CD1c-positive myeloid dendritic cell (primary cell): ENCODE data around the gene OR10G7.

Experiments used
- DNase-seq: peaks from one replicate; pipeline ENCODE4 v3.0.0-alpha.2; 2016; ENCODE audit errors: extremely low spot score

The OR10G7 gene

GRCh38 chr11:124041254-124041653 is at the start of gene OR10G7:
OR10G7 (minus strand) TSS chr11:124041325; CDS start chr11:124039001, 2,324 bp downstream.
- DNase-seq, result no peak

GRCh38 chr11:124085997-124086846 is 45.1 kb upstream of the OR10G7 start:
- DNase-seq, result no peak

GRCh38 chr11:124085583-124085982 is 44.5 kb upstream of the OR10G7 start:
- DNase-seq, result no peak

GRCh38 chr11:124082371-124082770 is 41.2 kb upstream of the OR10G7 start:
- DNase-seq, result no peak

- no peak for DNase-seq
Measured at GRCh38 chr11:124081483-124081882, 40.4 kb upstream of the OR10G7 start.

DNA sequence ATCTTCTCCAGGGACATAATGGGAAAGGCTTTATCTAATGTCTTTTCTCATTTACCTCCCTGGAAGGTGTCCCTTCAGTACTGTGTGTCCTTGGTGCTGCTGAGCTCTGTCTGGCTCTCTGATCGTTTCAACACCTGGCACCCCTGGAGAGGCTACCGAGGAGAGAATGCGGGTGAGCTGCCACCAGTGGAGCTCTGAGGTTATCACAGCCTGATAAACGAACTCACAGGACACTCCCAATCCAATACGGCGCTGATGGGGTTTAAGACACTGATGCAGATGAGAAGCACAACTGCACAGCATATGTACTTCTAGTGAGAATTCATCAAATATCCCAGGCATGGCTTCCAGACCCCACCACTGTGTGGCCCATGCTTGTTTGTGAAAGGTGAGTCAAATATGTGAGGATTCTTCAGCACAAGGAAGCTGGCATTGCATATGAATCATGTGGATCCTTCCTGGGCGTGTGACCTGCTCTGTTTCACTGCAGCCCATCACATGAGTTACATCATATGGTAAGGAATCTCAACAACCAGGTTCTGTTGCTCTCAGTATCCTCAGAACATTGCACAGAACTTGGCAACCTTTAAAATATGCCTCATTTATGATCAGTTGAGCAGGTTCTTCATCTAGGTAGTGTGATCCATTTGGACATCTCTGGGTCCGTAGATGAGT is 39.3 kb upstream of the OR10G7 start:
- no peak for DNase-seq

DNA sequence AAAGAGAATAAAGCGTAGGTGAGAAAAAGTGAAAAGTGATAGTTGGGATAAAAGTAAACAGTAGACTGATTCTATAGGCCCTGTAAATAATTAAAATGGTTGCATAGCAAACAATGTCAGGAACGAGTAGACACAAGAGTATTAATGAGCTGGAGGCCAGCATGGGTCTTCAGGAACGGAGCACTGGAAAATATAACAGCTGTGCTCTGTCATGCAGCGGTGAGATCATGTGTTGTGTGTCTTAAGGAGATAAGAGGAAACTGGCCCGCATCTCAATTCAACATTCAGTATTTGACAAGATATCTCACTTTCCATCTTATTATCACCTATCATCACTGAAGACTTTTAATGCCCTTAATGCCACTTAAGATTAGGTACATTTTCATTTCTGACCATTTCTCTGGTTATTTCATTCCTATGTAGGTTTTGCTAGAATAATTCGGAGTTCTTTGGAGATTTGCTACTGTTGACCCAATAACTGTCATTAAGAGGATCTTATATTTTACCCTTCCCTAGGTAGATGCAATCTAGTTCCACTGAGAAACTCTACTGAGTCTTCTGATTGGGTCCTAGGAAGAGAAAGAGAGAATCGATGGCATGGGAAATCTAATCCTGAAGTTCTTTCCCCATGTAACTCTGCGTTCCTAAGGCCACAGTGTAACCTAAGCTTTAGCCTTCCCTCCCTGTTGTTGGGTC is 38.7 kb upstream of the OR10G7 start:
- no peak for DNase-seq

DNA sequence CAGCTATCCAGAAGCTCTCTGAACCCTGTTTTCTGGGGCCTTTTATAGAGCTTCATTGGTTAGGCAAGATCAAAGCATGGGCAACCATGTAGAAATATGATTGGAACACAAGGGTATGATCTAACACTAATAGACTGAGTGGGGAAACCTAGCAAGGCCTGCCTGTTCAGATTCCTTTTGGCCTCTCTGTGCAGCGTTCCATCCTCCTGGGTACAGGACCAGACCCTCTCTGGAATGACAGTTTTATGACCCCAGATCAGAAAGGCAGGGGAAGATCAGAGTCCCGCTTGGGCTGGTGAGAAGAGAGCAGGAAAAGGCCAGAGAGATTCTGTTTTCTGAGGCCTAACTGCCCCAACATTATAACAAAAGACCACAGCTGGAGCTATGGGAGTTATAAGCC is 37.5 kb upstream of the OR10G7 start:
- no peak for DNase-seq

GRCh38 chr11:124077266-124077665 is 36.1 kb upstream of the OR10G7 start:
- no peak for DNase-seq

DNA sequence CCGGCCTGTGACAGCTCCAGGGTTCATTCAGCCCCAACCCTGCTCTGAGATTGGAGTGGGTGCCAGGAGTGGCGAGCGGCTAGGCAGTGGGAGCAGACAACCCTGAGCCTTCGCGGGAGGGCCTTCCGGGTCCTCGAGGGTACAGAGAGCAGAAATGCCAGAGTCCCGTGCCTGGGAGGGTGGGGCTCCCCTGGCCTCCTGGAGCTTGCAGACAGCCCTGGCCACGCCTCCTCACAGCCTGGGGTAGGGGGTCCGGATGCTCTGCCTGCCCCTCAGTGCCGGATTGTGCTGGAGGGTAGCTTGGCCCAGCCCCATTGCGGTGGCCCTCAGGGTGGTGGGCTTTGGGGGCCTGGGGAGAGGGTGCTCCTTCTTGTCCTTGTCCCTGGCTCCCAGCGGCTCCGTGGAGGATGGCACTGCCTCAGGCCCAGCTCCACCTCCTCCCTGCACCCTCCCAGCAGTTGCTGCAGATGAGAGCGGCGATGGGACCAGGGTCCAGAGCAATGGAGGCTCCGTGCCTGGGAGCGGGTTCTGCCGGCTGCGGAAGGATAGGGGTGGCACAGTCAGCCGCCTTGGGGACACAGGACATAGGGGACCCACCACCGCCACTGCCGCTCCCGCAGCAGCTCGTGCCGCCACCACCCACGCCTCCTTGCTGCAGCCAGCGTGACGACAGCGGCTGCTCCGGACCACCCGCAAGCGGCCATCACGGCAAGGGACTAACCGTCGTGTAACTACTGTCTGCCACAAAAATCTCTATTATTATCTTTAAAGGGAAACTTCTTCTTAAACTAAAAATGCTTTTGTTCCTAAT is 34.9 kb upstream of the OR10G7 start:
- peak; percentile 61 for DNase-seq

DNA sequence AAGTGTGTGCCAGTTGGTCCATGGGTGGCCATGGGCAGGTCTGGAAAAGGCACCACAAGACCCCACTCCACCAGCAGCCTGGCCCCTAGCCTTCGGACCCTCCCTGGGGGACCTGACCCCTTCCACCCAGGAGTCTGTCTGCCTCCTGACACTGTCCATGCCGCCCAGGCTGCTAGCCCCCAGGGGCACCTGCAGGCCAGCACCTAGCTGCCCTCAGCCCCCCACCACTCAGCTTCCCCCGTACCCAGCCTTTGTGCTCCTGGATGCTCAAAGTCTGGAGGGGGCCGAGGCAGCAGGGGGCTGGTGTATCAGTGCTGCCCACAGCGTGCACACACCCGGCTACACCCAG is 34.3 kb upstream of the OR10G7 start:
- no peak for DNase-seq

DNA sequence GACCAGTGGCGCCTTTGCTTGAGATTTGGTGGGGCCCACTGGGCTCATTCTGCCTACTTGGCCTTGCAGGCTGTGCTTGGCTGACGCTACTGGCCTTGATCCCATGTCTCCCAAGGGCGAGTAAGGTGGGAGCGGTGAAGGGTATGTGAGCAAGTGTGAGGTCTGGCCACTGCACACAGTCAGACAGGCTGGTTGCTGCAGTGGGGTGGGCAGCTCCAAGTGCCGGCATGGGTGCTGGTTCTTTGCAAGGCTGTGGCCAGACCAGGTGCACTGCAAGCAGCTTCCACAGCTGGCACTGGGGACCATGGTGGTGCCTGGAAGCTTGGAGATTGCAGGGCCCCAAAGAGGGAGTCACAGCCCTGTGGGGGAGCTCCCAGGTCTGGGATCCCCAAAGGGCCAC is 33.4 kb upstream of the OR10G7 start:
- DNase-seq, result no peak

DNA sequence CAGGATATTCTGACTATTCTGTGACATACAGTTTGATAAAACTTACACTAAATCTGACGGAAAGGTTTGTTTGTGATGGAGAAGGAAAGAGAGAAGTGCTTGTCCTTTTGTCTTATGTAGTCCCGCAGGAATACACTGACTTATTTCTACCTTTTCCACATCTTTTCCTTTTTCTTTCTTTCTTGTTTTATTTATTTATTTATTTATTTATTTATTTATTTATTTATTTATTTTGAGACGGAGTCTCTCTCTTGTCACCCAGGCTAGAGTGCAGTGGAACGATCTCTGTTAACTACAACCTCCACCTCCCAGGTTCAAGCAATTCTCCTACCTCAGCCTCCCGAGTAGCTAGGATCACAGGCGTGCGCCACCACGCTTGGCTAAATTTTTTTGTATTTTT is 31.0 kb upstream of the OR10G7 start:
- DNase-seq, result no peak

GRCh38 chr11:124071623-124071948 is 30.5 kb upstream of the OR10G7 start:
- no peak for DNase-seq

DNA sequence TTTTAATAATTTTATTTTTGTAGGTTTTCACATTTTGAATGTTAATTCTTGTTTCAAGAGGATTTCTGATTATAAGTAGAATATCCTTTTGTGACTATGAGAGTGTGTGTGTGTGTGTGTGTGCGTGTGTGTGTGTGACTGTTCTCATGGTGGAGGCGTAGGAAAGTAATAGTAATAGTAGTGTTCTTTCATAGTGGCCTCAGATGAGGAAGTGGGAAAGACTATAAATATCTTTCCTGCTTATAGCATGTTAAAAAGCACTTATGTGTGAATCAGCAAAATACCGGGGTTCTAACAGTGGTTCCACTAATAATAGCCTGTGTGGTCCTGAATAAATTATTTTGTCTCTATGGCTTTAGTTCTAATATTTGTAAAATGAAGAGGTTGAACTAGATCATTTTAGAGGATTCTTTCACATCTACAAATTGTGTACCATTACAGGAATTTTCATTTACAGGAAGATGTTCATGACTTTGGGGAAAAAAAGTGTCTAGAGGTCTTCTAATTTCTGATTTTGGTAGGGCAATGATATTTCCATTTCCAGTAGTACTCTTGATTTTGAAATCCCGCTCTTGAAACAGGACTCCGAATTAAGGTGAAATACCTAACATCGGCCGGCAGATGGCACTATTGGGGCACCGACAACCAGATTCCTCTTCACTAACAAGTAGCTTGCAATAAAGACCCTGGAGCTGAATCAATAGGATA is 29.9 kb upstream of the OR10G7 start:
- DNase-seq, result peak; percentile 86

DNA sequence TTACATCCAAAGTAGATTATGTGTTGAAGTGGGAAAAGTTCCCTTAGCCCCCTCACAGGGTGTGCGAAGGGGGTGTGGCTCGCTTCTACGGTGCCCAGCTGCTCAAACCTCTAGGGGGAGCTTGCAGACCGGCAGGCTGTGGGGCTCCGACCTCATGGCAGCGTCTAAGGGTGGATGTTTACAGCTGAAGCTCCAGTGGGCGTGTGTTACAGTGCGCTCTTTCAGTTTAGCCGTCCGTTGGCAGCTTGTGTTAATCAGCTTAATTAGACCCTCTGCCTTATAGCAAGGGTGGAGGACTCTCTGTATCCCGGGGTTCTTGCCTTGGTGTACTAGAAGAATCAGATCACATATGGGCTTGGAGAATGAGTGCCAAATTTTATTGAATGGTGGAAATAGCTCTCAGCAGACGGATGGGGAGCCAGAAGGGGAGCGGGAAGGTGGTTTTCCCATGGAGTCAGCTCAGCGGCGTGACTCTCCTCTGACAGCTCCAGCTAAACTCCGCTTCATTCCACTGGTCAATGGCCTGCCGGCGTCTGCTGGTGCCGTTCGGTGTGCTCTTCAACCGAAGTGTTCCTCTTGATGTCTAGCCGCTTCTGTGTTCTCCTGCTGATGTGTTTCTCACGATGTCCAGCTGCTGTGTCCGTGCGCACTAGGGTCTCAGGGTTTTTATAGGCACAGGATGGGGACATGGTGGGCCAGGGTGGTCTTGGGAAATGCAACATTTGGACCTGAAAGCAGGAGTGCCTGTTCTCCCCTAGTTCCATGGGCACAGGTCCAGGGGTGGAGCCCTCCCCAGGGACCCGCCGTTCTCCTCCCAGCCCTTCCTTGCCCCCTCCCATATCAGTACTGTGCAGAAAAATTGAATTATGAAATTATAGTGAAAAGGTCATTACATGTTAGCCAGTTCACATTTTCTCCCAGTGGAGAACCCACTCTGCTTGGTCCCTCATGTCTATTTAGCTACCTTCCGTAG is 28.6 kb upstream of the OR10G7 start:
- DNase-seq, result peak; percentile 68

DNA sequence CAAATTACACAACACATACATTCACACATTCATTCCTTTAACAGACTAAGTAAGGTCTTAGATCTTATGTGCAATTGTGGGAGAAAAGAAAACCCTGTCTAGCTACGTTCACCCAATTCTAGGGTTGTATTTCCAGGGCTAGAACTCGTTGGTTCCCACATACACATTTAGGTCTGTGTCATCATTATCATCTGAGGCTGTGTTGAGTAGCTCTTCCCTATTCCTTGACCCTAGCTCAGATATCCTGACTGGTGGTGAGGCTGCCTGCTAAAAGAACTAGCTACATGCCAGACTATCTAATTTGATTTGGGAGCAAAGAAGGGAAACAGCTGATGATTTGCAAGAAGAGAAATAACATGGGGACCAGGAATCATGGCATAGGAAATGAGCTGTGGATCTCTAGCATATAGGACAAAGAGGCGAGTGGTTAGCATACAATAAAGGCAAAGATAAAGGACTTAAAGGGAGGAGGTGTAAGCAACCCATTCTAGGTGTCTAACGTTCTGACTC is 27.5 kb upstream of the OR10G7 start:
- peak; percentile 10 for DNase-seq

DNA sequence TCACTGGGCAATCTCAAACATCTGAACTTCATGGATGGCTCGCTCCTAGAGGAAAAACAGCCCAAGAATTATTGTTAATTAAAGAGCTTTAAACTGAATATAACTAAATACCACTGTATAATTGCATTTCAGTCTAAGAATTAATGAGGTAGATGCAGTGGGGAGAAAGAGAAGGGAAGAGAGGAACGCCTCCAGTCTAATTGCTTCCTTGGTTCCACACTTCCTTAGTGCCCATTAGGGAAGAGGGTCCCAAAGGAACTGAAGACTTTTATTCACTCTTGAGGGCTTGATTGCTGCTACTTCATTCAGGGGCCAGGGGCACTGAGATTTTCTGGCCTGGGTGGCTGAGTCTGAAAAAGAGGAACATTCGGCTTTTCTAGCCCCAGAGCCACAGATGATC is 11.8 kb upstream of the OR10G7 start:
- no peak for DNase-seq

- DNase-seq, result no peak
Measured at GRCh38 chr11:124050748-124051147, 9.6 kb upstream of the OR10G7 start.

DNA sequence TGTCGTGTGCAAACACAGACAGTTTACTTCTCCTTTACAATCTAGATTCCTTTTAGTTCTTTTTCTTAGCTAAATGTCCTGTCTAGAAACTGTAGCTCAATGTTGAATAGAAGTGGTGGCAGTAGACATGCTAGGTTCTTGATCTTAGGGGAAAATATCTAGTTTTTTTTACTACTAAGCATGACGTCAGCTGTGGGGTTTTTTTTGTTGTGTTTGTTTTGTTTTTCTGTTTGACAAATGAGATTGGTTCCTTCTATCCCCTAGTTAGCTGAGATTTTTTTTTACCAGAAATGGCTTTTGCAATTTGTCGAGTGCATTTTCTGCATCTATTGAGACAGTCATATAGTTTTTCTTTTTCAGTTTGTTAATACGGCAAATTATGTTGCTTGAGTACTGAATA is 2.3 kb upstream of the OR10G7 start:
- no peak for DNase-seq
